Prostate gland (tissue), 2 donors: ENCODE measurements around the gene KCTD3. TPM values are rescaled to one million over a fixed set of nuclear protein-coding genes. Genes with fewer than 3 reads are reported as not detected.

Experiments used
- DNase-seq: peaks from one replicate; pipeline ENCODE4 v3.0.0-alpha.2; 2019; ENCODE audit warnings: low spot score
- H3K27ac ChIP-seq, 2 donors: fragments of 200-600 bp; sonication (generic); 2 replicates each; pipeline ENCODE4 v1.5.1; 2017 to 2019
- H3K27me3 ChIP-seq: fragments of 200-600 bp; sonication (generic); replicated peaks from 2 replicates; pipeline ENCODE4 v1.5.1; 2019; ENCODE audit not compliant: insufficient read depth
- H3K36me3 ChIP-seq, 2 donors: fragments of 200-600 bp; sonication (generic); 1 replicate in 1 of 2; 2 replicates in 1 of 2; pipeline versions ENCODE4 v1.5.1 to v1.8.1; 2017 to 2019
- H3K4me1 ChIP-seq: fragments of 200-600 bp; sonication (generic); replicated peaks from 2 replicates; pipeline ENCODE4 v1.5.1; 2019
- H3K4me3 ChIP-seq, 2 donors: fragments of 200-600 bp; sonication (generic); 2 replicates each; pipeline ENCODE4 v1.5.1; 2017 to 2019
- H3K9me3 ChIP-seq: fragments of 200-600 bp; sonication (generic); 2 replicates; pipeline ENCODE4 v1.5.1; 2017
- CTCF ChIP-seq, 4 experiments: fragments of 200-600 bp in 2 of 4; fragments of 450-650 bp in 2 of 4; sonication (generic) in 2 of 4; IDR thresholded peaks; 1 replicate in 3 of 4; 2 replicates in 1 of 4; pipeline ENCODE4 v1.5.1; 2016 to 2019; ENCODE audit warnings: antibody characterized with exemption in 4 of 4, mild to moderate bottlenecking in 2 of 4, moderate library complexity in 2 of 4
- POLR2A ChIP-seq: fragments of 450-650 bp; IDR thresholded peaks from one replicate; pipeline ENCODE4 v1.6.1; 2016; ENCODE audit warnings: antibody characterized with exemption, mild to moderate bottlenecking
- POLR2AphosphoS5 ChIP-seq: sonication (generic); formaldehyde crosslinking; IDR thresholded peaks from one replicate; pipeline ENCODE4 v1.6.1; 2017; ENCODE audit warnings: antibody characterized with exemption
- WGBS: methylation state at CpG from one replicate; pipeline ENCODE4 v1.1.5; 2018; 5-methylcytosine and 5-hydroxymethylcytosine counted together
- intact Hi-C: fragments of 100-400 bp; cut with DNase I; formaldehyde crosslinking; loops from one replicate; pipeline ENCODE4 v1.14.2; 2022
- total RNA-seq, 2 donors: library from RNA; depleted of rRNA; stranded (reverse); fragments of >200 nt; gene quantifications; one replicate each; pipeline ENCODE4 v1.1.0, GENCODE V29; 2016

The KCTD3 gene
- total RNA-seq, 2 donors from 2014 or later, result 78.3 to 95.5 TPM

GRCh38 chr1:215551806-215552205, 15.3 kb upstream of the KCTD3 start:
- Histone ChIP-seq H3K27me3 (no peaks in the 10 kb centered on the region), H3K27ac (no peak overlapping the region), H3K4me3 (no peak overlapping the region), H3K9me3 (no peaks in the 10 kb centered on the region), H3K4me1 (no peaks in the 10 kb centered on the region), H3K36me3 (no peaks in the 10 kb centered on the region)
- WGBS, result 94% methylated on average over 5 of the region's 5 CpGs
- no peak for DNase-seq
- TF ChIP-seq CTCF (IDR thresholded peaks at IDR 0.05) (no peak), POLR2AphosphoS5 (no peak), POLR2A (no peak)
- intact Hi-C loops, result no loop called here

GRCh38 chr1:215554865-215555264, 12.2 kb upstream of the KCTD3 start:
- intact Hi-C loops, result no loop called here
- H3K36me3 ChIP-seq, result no peaks in the 10 kb centered on the region
- no peak overlapping the region for H3K27ac ChIP-seq
- no peaks in the 10 kb centered on the region for H3K9me3 ChIP-seq
- 93% methylated on average over 1 of the region's 1 CpG for WGBS
- no peak overlapping the region for H3K4me3 ChIP-seq
- no peaks in the 10 kb centered on the region for H3K27me3 ChIP-seq
- TF ChIP-seq POLR2A (no peak), CTCF (IDR thresholded peaks at IDR 0.05) (no peak), POLR2AphosphoS5 (no peak)
- DNase-seq, result no peak
- H3K4me1 ChIP-seq, result no peaks in the 10 kb centered on the region

- TF ChIP-seq POLR2A (no peak), POLR2AphosphoS5 (no peak)
- Histone ChIP-seq H3K9me3 (no peaks in the 10 kb centered on the region), H3K4me3 (no peak overlapping the region), H3K27me3 (no peaks in the 10 kb centered on the region), H3K27ac (no peak overlapping the region), H3K4me1 (no peaks in the 10 kb centered on the region), H3K36me3 (no peaks in the 10 kb centered on the region)
- intact Hi-C loops, result no loop called here
- WGBS, result 53% methylated on average over 1 of the region's 1 CpG
- no peak for DNase-seq
Measured at GRCh38 chr1:215555531-215555930, 11.6 kb upstream of the KCTD3 start.

GRCh38 chr1:215556996-215557395, 10.1 kb upstream of the KCTD3 start:
- H3K4me3 ChIP-seq, result no peak overlapping the region
- no peak for DNase-seq
- H3K9me3 ChIP-seq, result no peaks in the 10 kb centered on the region
- 86% methylated on average over 2 of the region's 2 CpGs for WGBS
- intact Hi-C loops, result no loop called here
- TF ChIP-seq CTCF (IDR thresholded peaks at IDR 0.05) (no peak), POLR2AphosphoS5 (no peak), POLR2A (no peak)
- H3K36me3 ChIP-seq, result no peaks in the 10 kb centered on the region
- no peak overlapping the region for H3K27ac ChIP-seq
- H3K27me3 ChIP-seq, result no peaks in the 10 kb centered on the region
- H3K4me1 ChIP-seq, result no peaks in the 10 kb centered on the region

GRCh38 chr1:215557504-215557903, 9.6 kb upstream of the KCTD3 start:
- Histone ChIP-seq H3K4me1 (no peaks in the 10 kb centered on the region), H3K27me3 (no peaks in the 10 kb centered on the region), H3K9me3 (no peaks in the 10 kb centered on the region), H3K36me3 (no peaks in the 10 kb centered on the region), H3K27ac (no peak overlapping the region), H3K4me3 (no peak overlapping the region)
- intact Hi-C loops, result no loop called here
- 89% methylated on average over 1 of the region's 1 CpG for WGBS
- DNase-seq, result no peak
- TF ChIP-seq CTCF (IDR thresholded peaks at IDR 0.05), result no peak
- no peak for TF ChIP-seq POLR2AphosphoS5
- TF ChIP-seq POLR2A, result no peak
